Osteocyte (in vitro differentiated cells): ENCODE data around the gene PDE4D. TPM values are rescaled to one million over a fixed set of nuclear protein-coding genes. Genes with fewer than 3 reads are reported as not detected.
A peak's percentile ranks its signal among the peaks of the same experiment; 100 is the strongest.

Experiments used
- DNase-seq: peaks from one replicate; pipeline ENCODE4 v3.0.0; 2021; ENCODE audit warnings: mixed read lengths; ENCODE audit not compliant: unreplicated experiment; ENCODE audit errors: extremely low spot score
- H3K27ac Mint-ChIP-seq: one replicate; pipeline ENCODE4 v1.8.0; 2021; ENCODE audit warnings: mild to moderate bottlenecking, mixed read lengths; ENCODE audit not compliant: unreplicated experiment
- H3K27me3 Mint-ChIP-seq: one replicate; pipeline ENCODE4 v1.8.0; 2021; ENCODE audit warnings: mixed read lengths; ENCODE audit not compliant: unreplicated experiment
- H3K36me3 Mint-ChIP-seq: one replicate; pipeline ENCODE4 v1.8.0; 2021; ENCODE audit warnings: mixed read lengths; ENCODE audit not compliant: unreplicated experiment
- H3K4me1 Mint-ChIP-seq: one replicate; pipeline ENCODE4 v1.8.0; 2021; ENCODE audit warnings: mixed read lengths; ENCODE audit not compliant: unreplicated experiment
- H3K4me3 Mint-ChIP-seq: one replicate; pipeline ENCODE4 v1.8.0; 2021; ENCODE audit warnings: mild to moderate bottlenecking, moderate library complexity, mixed read lengths; ENCODE audit not compliant: unreplicated experiment
- H3K9me3 Mint-ChIP-seq: one replicate; pipeline ENCODE4 v1.8.0; 2021; ENCODE audit warnings: mixed read lengths; ENCODE audit not compliant: unreplicated experiment
- CTCF ChIP-seq: fragments of 200-600 bp; sonication (generic); IDR thresholded peaks from 2 replicates; pipeline ENCODE4 v1.5.0; 2021; ENCODE audit warnings: antibody characterized with exemption, mild to moderate bottlenecking, moderate library complexity
- total RNA-seq: library from RNA; stranded (reverse); gene quantifications from 2 replicates; pipeline ENCODE4 v1.2.1, GENCODE V29; 2021

PDE4D gene
- total RNA-seq, 1 donor from 2014 or later: 24.2 TPM

- Mint-ChIP-seq H3K4me3 (no peak overlapping the region), H3K36me3 (peaks cover 4% of the 10 kb centered on the region), H3K27ac (no peak overlapping the region), H3K9me3 (no peaks in the 10 kb centered on the region), H3K27me3 (no peaks in the 10 kb centered on the region), H3K4me1 (peaks cover 6% of the 10 kb centered on the region)
- TF ChIP-seq CTCF: no peak
- no peak for DNase-seq
Observed at GRCh38 chr5:59198365-59198764, 695.2 kb downstream of the PDE4D start.

GRCh38 chr5:59197911-59198310 is 695.6 kb downstream of the PDE4D start:
- no peak overlapping the region for H3K27ac Mint-ChIP-seq
- no peak for TF ChIP-seq CTCF
- no peaks in the 10 kb centered on the region for H3K9me3 Mint-ChIP-seq
- peaks cover 6% of the 10 kb centered on the region for H3K4me1 Mint-ChIP-seq
- DNase-seq: no peak
- no peak overlapping the region for H3K4me3 Mint-ChIP-seq
- no peaks in the 10 kb centered on the region for H3K27me3 Mint-ChIP-seq
- H3K36me3 Mint-ChIP-seq: peaks cover 4% of the 10 kb centered on the region

GRCh38 chr5:59193616-59194319 is 699.8 kb downstream of the PDE4D start:
- no peak for DNase-seq
- Mint-ChIP-seq H3K9me3 (no peaks in the 10 kb centered on the region), H3K27me3 (no peaks in the 10 kb centered on the region), H3K36me3 (peaks cover 4% of the 10 kb centered on the region), H3K4me1 (peaks cover 18% of the 10 kb centered on the region), H3K4me3 (no peak overlapping the region), H3K27ac (no peak overlapping the region)
- no peak for TF ChIP-seq CTCF

- DNase-seq: no peak
- H3K4me1 Mint-ChIP-seq: peaks cover 17% of the 10 kb centered on the region
- no peaks in the 10 kb centered on the region for H3K27me3 Mint-ChIP-seq
- no peaks in the 10 kb centered on the region for H3K9me3 Mint-ChIP-seq
- no peak overlapping the region for H3K27ac Mint-ChIP-seq
- H3K36me3 Mint-ChIP-seq: peaks cover 4% of the 10 kb centered on the region
- H3K4me3 Mint-ChIP-seq: no peak overlapping the region
- no peak for TF ChIP-seq CTCF
Observed at GRCh38 chr5:59190746-59191145, 702.8 kb downstream of the PDE4D start.

GRCh38 chr5:59189472-59190244 is 703.9 kb downstream of the PDE4D start:
- Mint-ChIP-seq H3K4me1 (peaks cover 17% of the 10 kb centered on the region), H3K9me3 (no peaks in the 10 kb centered on the region), H3K27ac (peak overlapping the region; percentile 48), H3K4me3 (no peak overlapping the region), H3K27me3 (no peaks in the 10 kb centered on the region), H3K36me3 (peaks cover under 1% of the 10 kb centered on the region)
- no peak for DNase-seq
- no peak for TF ChIP-seq CTCF
